Ovary (tissue), 3 donors: ENCODE measurements around the gene WEE1.
"Not testable (repeated sequence)": the region's sequence is repeated elsewhere in the genome, so short reads cannot be mapped to it uniquely, and the experiment has no call there.

ENCODE experiments used
- CTCF ChIP-seq, 3 donors: fragments of 450-650 bp in 2 of 3; fragments of 200-600 bp in 1 of 3; IDR thresholded peaks; one replicate each; pipeline versions ENCODE4 v1.5.1 to v1.8.0; 2016 to 2022; ENCODE audit warnings: antibody characterized with exemption in 3 of 3, mild to moderate bottlenecking in 1 of 3
- EP300 ChIP-seq: sonication (generic); formaldehyde crosslinking; IDR thresholded peaks from one replicate; pipeline ENCODE4 v1.6.1; 2017; ENCODE audit warnings: antibody characterized with exemption
- POLR2A ChIP-seq: fragments of 450-650 bp; IDR thresholded peaks from one replicate; pipeline ENCODE4 v1.6.1; 2017; ENCODE audit warnings: antibody characterized with exemption, mild to moderate bottlenecking, moderate library complexity
- donor health status: DM: no; HTN: no; CAD: no.

- TF ChIP-seq CTCF (IDR thresholded peaks at IDR 0.05); POLR2A; EP300: not testable (repeated sequence)
Observed at GRCh38 chr11:9603214-9603613, 29.7 kb downstream of the WEE1 start.
